B cell (primary cell): Measurements from ENCODE around the gene TMC1. TPM values are rescaled to one million over a fixed set of nuclear protein-coding genes. Genes with fewer than 3 reads are reported as not detected.

Experiments
- ATAC-seq: fragments of 200-7000 bp; cut with Tn5 transposase; one replicate; pipeline ENCODE4 v1.10.0; 2021; ENCODE audit warnings: low read depth, mild to moderate bottlenecking, moderate number of reproducible peaks, moderate library complexity
- CTCF ChIA-PET: fragments of 350-600 bp; sonication (Branson Sonifier 250); formaldehyde crosslinking; loops from one replicate; lab custom pipeline; 2021; ENCODE audit warnings: antibody characterized with exemption, inconsistent platforms; lab: Charles Lee
- POLR2A ChIA-PET: fragments of 350-600 bp; sonication (Branson Sonifier 250); formaldehyde crosslinking; loops from one replicate; lab custom pipeline; 2021; ENCODE audit warnings: antibody characterized with exemption; lab: Charles Lee
- DNase-seq: peaks from one replicate; pipeline ENCODE4 v3.0.0; 2013
- H2AFZ ChIP-seq: 2 replicates; pipeline ENCODE4 v1.6.1; 2012; ENCODE audit warnings: mild to moderate bottlenecking, low read depth, low read length; ENCODE audit not compliant: insufficient read depth, poor library complexity, severe bottlenecking
- H3K27ac ChIP-seq, 2 donors: 1 replicate in 1 of 2; 2 replicates in 1 of 2; pipeline ENCODE4 v1.5.1; 2012 to 2013; ENCODE audit warnings: low read length in 2 of 2, mild to moderate bottlenecking in 2 of 2, moderate library complexity in 1 of 2
- H3K27me3 ChIP-seq, 4 experiments: fragments of 200-600 bp in 1 of 4; sonication (generic) in 1 of 4; replicated peaks in 1 of 4; 1 replicate in 2 of 4; 2 replicates in 2 of 4; pipeline versions ENCODE4 v1.6.1 to v1.7.0; 2013 to 2016; ENCODE audit warnings: low read length in 3 of 4, mild to moderate bottlenecking in 2 of 4, mixed read lengths in 1 of 4, moderate library complexity in 1 of 4; ENCODE audit not compliant: insufficient read depth in 4 of 4, control insufficient read depth in 3 of 4; ENCODE audit errors: control extremely low read depth in 1 of 4
- H3K36me3 ChIP-seq, 2 experiments: replicated peaks in 1 of 2; 1 replicate in 1 of 2; 2 replicates in 1 of 2; pipeline versions ENCODE4 v1.6.1 to v1.7.1; 2013; ENCODE audit warnings: low read length in 1 of 2; ENCODE audit not compliant: insufficient read depth in 2 of 2, control insufficient read depth in 1 of 2; ENCODE audit errors: control extremely low read depth in 1 of 2, extremely low read depth in 1 of 2
- H3K4me1 ChIP-seq, 2 donors: fragments of 200-600 bp in 1 of 2; sonication (generic) in 1 of 2; 1 replicate in 1 of 2; 2 replicates in 1 of 2; pipeline versions ENCODE4 v1.5.1 to v1.6.1; 2013 to 2017; ENCODE audit warnings: low read length in 2 of 2; ENCODE audit not compliant: control insufficient read depth in 2 of 2, insufficient read depth in 2 of 2
- H3K4me2 ChIP-seq: replicated peaks from 2 replicates; pipeline ENCODE3; 2012; ENCODE audit warnings: mild to moderate bottlenecking, low read depth, low read length; ENCODE audit not compliant: poor library complexity, severe bottlenecking
- H3K4me3 ChIP-seq, 5 experiments: fragments of 200-600 bp in 1 of 5; sonication (generic) in 1 of 5; 1 replicate in 3 of 5; 2 replicates in 2 of 5; pipeline versions ENCODE4 v1.5.1 to v1.7.0; 2011 to 2016; ENCODE audit warnings: low read length in 4 of 5, mild to moderate bottlenecking in 4 of 5, low read depth in 2 of 5, control low read depth in 1 of 5, moderate library complexity in 1 of 5; ENCODE audit not compliant: insufficient read depth in 1 of 5; ENCODE audit errors: control extremely low read depth in 1 of 5, extremely low read depth in 1 of 5
- H3K79me2 ChIP-seq: fragments of 200-600 bp; sonication (generic); one replicate; pipeline ENCODE4 v1.6.0; 2016; ENCODE audit warnings: low read length; ENCODE audit not compliant: control insufficient read depth, insufficient read depth
- H3K9ac ChIP-seq: fragments of 200-600 bp; sonication (generic); 2 replicates; pipeline ENCODE4 v1.6.1; 2017; ENCODE audit warnings: mild to moderate bottlenecking, low read length, moderate library complexity
- H3K9me3 ChIP-seq, 3 donors: one replicate each; pipeline versions ENCODE4 v1.6.1 to v1.7.1; 2013; ENCODE audit warnings: low read length in 2 of 3; ENCODE audit not compliant: control insufficient read depth in 2 of 3, insufficient read depth in 1 of 3; ENCODE audit errors: control extremely low read depth in 1 of 3
- H4K20me1 ChIP-seq: 2 replicates; pipeline ENCODE4 v1.6.0; 2012; ENCODE audit warnings: mild to moderate bottlenecking, low read length; ENCODE audit not compliant: insufficient read depth, control insufficient read depth, poor library complexity, severe bottlenecking
- H3K27ac Mint-ChIP-seq: one replicate; pipeline ENCODE4 v1.8.0; 2021; ENCODE audit warnings: mixed read lengths
- H3K27me3 Mint-ChIP-seq: one replicate; pipeline ENCODE4 v1.8.0; 2021; ENCODE audit warnings: mixed read lengths
- H3K4me1 Mint-ChIP-seq: one replicate; pipeline ENCODE4 v1.8.0; 2021; ENCODE audit warnings: mixed read lengths
- H3K4me3 Mint-ChIP-seq: one replicate; pipeline ENCODE4 v1.8.0; 2021; ENCODE audit warnings: mixed read lengths
- H3K9me3 Mint-ChIP-seq: one replicate; pipeline ENCODE4 v1.8.0; 2022; ENCODE audit warnings: mixed read lengths; ENCODE audit not compliant: insufficient read depth
- EZH2 ChIP-seq: IDR thresholded peaks from 2 replicates; pipeline ENCODE4 v1.6.1; 2012; ENCODE audit warnings: borderline replicate concordance, low read depth, mild to moderate bottlenecking, moderate library complexity, low read length; ENCODE audit not compliant: insufficient read depth, poor library complexity, severe bottlenecking
- WGBS: methylation state at CpG from one replicate; pipeline ENCODE4 v1.1.5; 2013; ENCODE audit warnings: missing lambda C conversion rate; ENCODE audit not compliant: insufficient coverage; 5-methylcytosine and 5-hydroxymethylcytosine counted together
- intact Hi-C: fragments of 100-400 bp; cut with micrococcal nuclease; formaldehyde crosslinking; loops from one replicate; pipeline ENCODE4 v1.10.0; 2022
- polyA plus RNA-seq: library from polyadenylated mRNA; depleted of rRNA; stranded (reverse); fragments of >200 nt; gene quantifications from 2 replicates; pipeline ENCODE4 v1.2.3, GENCODE V29; 2012
- total RNA-seq, 2 donors: library from RNA; stranded (reverse); fragments of 120-200 nt in 1 of 2; gene quantifications; 1 replicate in 1 of 2; 2 replicates in 1 of 2; pipeline versions ENCODE4 v1.2.3 to v1.2.4, GENCODE V29; 2013 to 2022
- TF ChIP-seq, protein P1 (sequence below): fragments of 200-600 bp; IDR thresholded peaks from one replicate; pipeline ENCODE4 v1.8.0; 2022; ENCODE audit warnings: antibody characterized with exemption, mild to moderate bottlenecking

The TMC1 gene
- total and polyA plus RNA-seq, 2 donors (not counting 1 experiment from before 2014, with no cell fraction given): not detected

DNA sequence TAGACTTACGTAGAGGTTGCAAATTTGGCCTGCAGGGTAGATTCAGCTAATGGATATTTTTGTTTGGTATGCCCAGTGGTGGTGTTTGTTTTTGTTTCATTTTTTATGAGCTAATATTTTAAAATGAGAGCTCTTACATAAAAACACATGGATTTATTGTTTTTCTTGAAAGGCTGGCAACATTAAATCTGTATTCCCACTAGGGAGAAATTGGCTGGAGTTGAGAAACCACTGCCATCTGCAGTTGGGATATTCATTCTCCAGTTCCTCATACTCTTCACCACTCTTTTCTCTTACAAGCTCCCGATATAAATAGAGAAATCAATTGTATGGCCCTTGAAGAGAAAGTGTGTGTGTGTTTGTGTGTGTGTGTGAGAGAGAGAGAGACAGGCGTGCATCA, 288.2 kb downstream of the TMC1 start:
- Histone ChIP-seq H3K9me3 (peaks cover 0 to 6% (median 0%) of the 10 kb centered on the region in 3 donors), H3K79me2 (no peaks in the 10 kb centered on the region), H3K4me2 (no peak overlapping the region), H3K4me1 (no peaks in the 10 kb centered on the region), H3K36me3 (no peaks in the 10 kb centered on the region), H3K27ac (no peak overlapping the region), H3K9ac (no peak overlapping the region), H3K4me3 (no peak overlapping the region), H4K20me1 (no peaks in the 10 kb centered on the region), H3K27me3 (no peaks in the 10 kb centered on the region), H2AFZ (no peak overlapping the region)
- WGBS: 83% methylated on average over 1 of the region's 3 CpGs
- no peak for DNase-seq
- Mint-ChIP-seq H3K27ac (no peak overlapping the region), H3K4me1 (no peaks in the 10 kb centered on the region), H3K9me3 (no peaks in the 10 kb centered on the region), H3K4me3 (no peak overlapping the region), H3K27me3 (no peaks in the 10 kb centered on the region)
- ChIA-PET POLR2A (no interaction called here), CTCF (no interaction called here)
- intact Hi-C loops: no loop called here
- no peak for ATAC-seq
- TF ChIP-seq EZH2: no peak
- TF ChIP-seq, protein P1, sequence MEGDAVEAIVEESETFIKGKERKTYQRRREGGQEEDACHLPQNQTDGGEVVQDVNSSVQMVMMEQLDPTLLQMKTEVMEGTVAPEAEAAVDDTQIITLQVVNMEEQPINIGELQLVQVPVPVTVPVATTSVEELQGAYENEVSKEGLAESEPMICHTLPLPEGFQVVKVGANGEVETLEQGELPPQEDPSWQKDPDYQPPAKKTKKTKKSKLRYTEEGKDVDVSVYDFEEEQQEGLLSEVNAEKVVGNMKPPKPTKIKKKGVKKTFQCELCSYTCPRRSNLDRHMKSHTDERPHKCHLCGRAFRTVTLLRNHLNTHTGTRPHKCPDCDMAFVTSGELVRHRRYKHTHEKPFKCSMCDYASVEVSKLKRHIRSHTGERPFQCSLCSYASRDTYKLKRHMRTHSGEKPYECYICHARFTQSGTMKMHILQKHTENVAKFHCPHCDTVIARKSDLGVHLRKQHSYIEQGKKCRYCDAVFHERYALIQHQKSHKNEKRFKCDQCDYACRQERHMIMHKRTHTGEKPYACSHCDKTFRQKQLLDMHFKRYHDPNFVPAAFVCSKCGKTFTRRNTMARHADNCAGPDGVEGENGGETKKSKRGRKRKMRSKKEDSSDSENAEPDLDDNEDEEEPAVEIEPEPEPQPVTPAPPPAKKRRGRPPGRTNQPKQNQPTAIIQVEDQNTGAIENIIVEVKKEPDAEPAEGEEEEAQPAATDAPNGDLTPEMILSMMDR: no peak

DNA sequence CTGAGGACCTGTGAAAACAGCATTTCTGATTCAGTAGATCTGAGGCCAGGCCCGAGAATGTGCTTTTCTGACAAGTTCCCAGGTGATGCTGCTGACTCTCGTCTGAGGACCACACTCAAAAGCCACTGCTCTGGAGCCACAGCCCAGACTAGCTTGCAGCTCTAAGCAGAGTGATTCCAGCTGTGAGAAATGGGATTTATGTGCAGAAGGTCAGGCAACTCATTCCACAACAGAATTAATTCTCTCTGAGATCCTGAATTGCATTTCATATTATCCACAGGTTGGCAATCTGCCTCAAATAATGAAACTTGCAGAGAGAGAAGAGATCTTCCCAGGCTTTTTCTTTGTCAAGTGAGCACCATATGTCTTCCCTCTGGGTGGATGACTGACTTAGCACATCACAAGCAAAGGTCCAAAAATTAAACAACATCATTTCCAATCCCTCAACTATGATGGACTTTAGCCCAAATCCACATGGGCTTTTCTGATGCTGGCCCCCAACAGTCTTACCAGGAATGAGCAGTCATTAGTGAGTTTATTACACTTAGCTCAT, 291.2 kb downstream of the TMC1 start:
- Mint-ChIP-seq H3K27me3 (peaks cover under 1% of the 10 kb centered on the region), H3K4me1 (no peaks in the 10 kb centered on the region), H3K9me3 (no peaks in the 10 kb centered on the region), H3K4me3 (no peak overlapping the region), H3K27ac (no peak overlapping the region)
- Histone ChIP-seq H3K9ac (no peak overlapping the region), H3K79me2 (no peaks in the 10 kb centered on the region), H3K27me3 (no peaks in the 10 kb centered on the region), H4K20me1 (no peaks in the 10 kb centered on the region), H2AFZ (no peak overlapping the region), H3K4me3 (no peak overlapping the region), H3K9me3 (no peaks in the 10 kb centered on the region), H3K36me3 (no peaks in the 10 kb centered on the region), H3K27ac (no peak overlapping the region), H3K4me2 (no peak overlapping the region), H3K4me1 (no peaks in the 10 kb centered on the region)
- ATAC-seq (no peak), DNase-seq (no peak)
- TF ChIP-seq, protein P1: no peak
- no peak for TF ChIP-seq EZH2
- POLR2A ChIA-PET: no interaction called here
- 68% methylated on average over 2 of the region's 2 CpGs for WGBS
- intact Hi-C loops: no loop called here
- CTCF ChIA-PET: no interaction called here
